Right lung (tissue), 5 donors: ENCODE results near the gene SLC7A1. TPM values are rescaled to one million over a fixed set of nuclear protein-coding genes. Genes with fewer than 3 reads are reported as not detected.

Source experiments
- DNase-seq, 2 donors: peaks; one replicate each; pipeline ENCODE4 v3.0.0-alpha.2; 2013
- polyA plus RNA-seq, 5 donors: library from polyadenylated mRNA; unstranded; fragments of 120-200 nt; gene quantifications; one replicate each; pipeline versions ENCODE4 v1.2.1 to v1.2.3, GENCODE V29; 2013; ENCODE audit warnings: inconsistent platforms in 1 of 5, low replicate concordance in 1 of 5; ENCODE audit not compliant: insufficient read length in 5 of 5, insufficient read depth in 1 of 5

SLC7A1 gene
- polyA plus RNA-seq, 5 donors: 8.1 to 10.7 (median 9.8) TPM

GRCh38 chr13:29490561-29490885, 105.0 kb downstream of the SLC7A1 start:
- DNase-seq: no peak

GRCh38 chr13:29489650-29490560, 105.6 kb downstream of the SLC7A1 start:
- no peak for DNase-seq

GRCh38 chr13:29487466-29488454, 107.7 kb downstream of the SLC7A1 start:
- DNase-seq: no peak

GRCh38 chr13:29486551-29486950, 108.9 kb downstream of the SLC7A1 start:
- DNase-seq: no peak

- no peak for DNase-seq
Measured at GRCh38 chr13:29484796-29485195, 110.7 kb downstream of the SLC7A1 start.

GRCh38 chr13:29484236-29484635, 111.3 kb downstream of the SLC7A1 start:
- no peak for DNase-seq

- DNase-seq: no peak
Measured at GRCh38 chr13:29483623-29484022, 111.9 kb downstream of the SLC7A1 start.

- DNase-seq: peak in 1 of 2 donors; percentile 52
Measured at GRCh38 chr13:29483211-29483610, 112.3 kb downstream of the SLC7A1 start.

GRCh38 chr13:29482504-29482903, 113.0 kb downstream of the SLC7A1 start:
- DNase-seq: no peak

- no peak for DNase-seq
Measured at GRCh38 chr13:29481603-29482002, 113.9 kb downstream of the SLC7A1 start.

- DNase-seq: no peak
Measured at GRCh38 chr13:29480893-29481525, 114.5 kb downstream of the SLC7A1 start.

GRCh38 chr13:29479716-29480492, 115.6 kb downstream of the SLC7A1 start:
- DNase-seq: no peak

- no peak for DNase-seq
Measured at GRCh38 chr13:29476046-29476445, 119.4 kb downstream of the SLC7A1 start.

GRCh38 chr13:29474991-29475390, 120.5 kb downstream of the SLC7A1 start:
- no peak for DNase-seq

- DNase-seq: no peak
Measured at GRCh38 chr13:29473166-29473565, 122.3 kb downstream of the SLC7A1 start.

GRCh38 chr13:29472332-29472961, 123.0 kb downstream of the SLC7A1 start:
- DNase-seq: no peak

GRCh38 chr13:29471551-29471950, 123.9 kb downstream of the SLC7A1 start:
- DNase-seq: no peak

GRCh38 chr13:29465741-29466293, 129.7 kb downstream of the SLC7A1 start:
- DNase-seq: peak; percentile 23 to 26

- no peak for DNase-seq
Measured at GRCh38 chr13:29464105-29464679, 131.3 kb downstream of the SLC7A1 start.

- DNase-seq: no peak
Measured at GRCh38 chr13:29459813-29460355, 135.6 kb downstream of the SLC7A1 start.
